Ectodermal cell (in vitro differentiated cells): Measurements from ENCODE around the gene MYO1D.
"Not testable (repeated sequence)": the region's sequence is repeated elsewhere in the genome, so short reads cannot be mapped to it uniquely, and the experiment has no call there.

Experiments
- H3K27ac ChIP-seq: 2 replicates; pipeline ENCODE4 v1.7.0; 2013; ENCODE audit warnings: mild to moderate bottlenecking, low read depth, low read length; ENCODE audit not compliant: insufficient read depth, poor library complexity, severe bottlenecking
- H3K27me3 ChIP-seq: 2 replicates; pipeline ENCODE4 v1.7.0; 2013; ENCODE audit warnings: mild to moderate bottlenecking, low read length; ENCODE audit not compliant: insufficient read depth, control insufficient read depth, poor library complexity, severe bottlenecking
- H3K36me3 ChIP-seq: one replicate; pipeline ENCODE4 v1.7.0; 2013; ENCODE audit warnings: low read length; ENCODE audit not compliant: control insufficient read depth, insufficient read depth
- H3K4me1 ChIP-seq: one replicate; pipeline ENCODE4 v1.7.0; 2013; ENCODE audit warnings: low read length; ENCODE audit not compliant: control insufficient read depth, insufficient read depth
- H3K4me3 ChIP-seq: 2 replicates; pipeline ENCODE4 v1.7.0; 2013; ENCODE audit warnings: low read depth, low read length, control low read depth; ENCODE audit not compliant: insufficient read depth
- H3K9me3 ChIP-seq: 2 replicates; pipeline ENCODE4 v1.7.0; 2013; ENCODE audit warnings: mild to moderate bottlenecking, low read length, moderate library complexity; ENCODE audit not compliant: control insufficient read depth
- WGBS, 2 experiments: methylation state at CpG; one replicate each; pipeline ENCODE4 v1.1.7; 2013; ENCODE audit warnings: missing lambda C conversion rate in 2 of 2; 5-methylcytosine and 5-hydroxymethylcytosine counted together

Gene MYO1D

DNA sequence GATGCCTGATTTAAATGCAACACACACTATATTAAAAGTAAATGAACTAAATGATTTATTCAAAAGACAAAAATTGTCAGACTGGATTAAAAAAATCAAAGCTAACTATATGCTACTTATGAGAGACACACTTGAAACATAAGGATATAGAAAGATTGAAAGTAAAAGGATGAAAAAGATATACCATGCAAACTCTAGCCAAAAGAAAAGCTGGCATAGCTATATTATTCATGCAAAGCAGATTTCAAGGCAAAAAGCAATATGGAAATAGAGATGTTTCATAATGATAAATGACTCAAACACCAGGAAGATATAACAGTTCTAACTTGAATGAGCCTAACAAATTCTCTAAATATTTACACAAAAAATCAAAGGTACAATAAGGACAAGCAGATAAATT lies 149.2 kb downstream of the MYO1D start:
- Histone ChIP-seq H3K27ac (no peak overlapping the region), H3K4me1 (no peaks in the 10 kb centered on the region), H3K9me3 (no peaks in the 10 kb centered on the region), H3K4me3 (no peak overlapping the region), H3K27me3 (no peaks in the 10 kb centered on the region), H3K36me3 (no peaks in the 10 kb centered on the region)

DNA sequence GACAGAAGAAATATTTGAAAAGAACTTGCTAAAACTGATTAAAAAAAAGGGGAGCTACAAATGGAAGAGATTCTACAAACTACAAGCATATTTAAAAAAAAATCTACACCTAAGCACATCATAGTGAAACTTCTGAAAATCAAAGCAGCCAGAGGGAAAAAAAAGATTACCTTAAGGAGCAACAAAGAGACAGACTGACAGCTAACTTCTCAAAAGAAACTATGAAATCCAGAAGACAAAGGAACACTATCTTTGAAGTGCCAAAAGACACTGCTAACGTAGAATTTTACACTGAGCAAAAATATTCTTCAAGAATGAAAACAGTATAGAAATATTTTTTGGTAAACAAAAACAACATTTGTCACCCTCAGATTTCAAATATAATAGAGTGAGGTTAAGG lies 151.2 kb downstream of the MYO1D start:
- Histone ChIP-seq H3K9me3 (no peaks in the 10 kb centered on the region), H3K4me3 (no peak overlapping the region), H3K27ac (no peak overlapping the region), H3K4me1 (no peaks in the 10 kb centered on the region), H3K27me3 (no peaks in the 10 kb centered on the region), H3K36me3 (no peaks in the 10 kb centered on the region)
- 100% methylated on average over 1 of the region's 1 CpG; no CpG with 5 or more reads in 1 of the 2 experiments for WGBS, 2 experiments

DNA sequence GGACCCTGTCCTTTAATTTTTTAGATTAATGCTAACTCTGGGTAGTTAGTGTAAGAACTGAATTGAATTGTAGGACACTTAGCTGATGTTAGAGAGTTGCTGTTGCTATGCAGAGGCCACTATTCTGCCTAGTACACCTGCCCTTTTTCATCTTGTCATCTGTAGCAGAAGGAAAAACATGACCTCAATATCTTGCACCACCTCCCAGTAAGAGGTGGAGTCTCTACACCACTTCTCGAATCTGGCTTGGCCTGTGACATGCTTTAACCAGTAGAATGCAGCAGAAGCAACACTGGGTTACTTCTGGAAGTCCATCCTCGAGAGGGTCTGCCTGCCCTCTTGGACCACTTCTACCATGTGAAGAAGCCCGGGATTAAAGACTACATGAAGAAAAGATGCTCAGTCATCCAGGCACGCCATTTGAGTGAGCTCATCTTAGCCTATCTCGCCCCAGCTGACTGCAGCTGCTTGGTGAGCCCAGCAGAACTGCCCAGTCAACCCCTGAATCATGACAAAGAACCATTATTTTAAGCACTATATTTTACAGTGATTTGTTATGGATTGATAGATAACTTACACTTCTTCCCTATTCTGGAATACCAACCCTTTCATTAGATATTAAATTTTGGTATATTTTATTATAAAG lies 153.5 kb downstream of the MYO1D start:
- H3K27ac ChIP-seq = no peak overlapping the region
- no peak overlapping the region for H3K4me3 ChIP-seq
- no peaks in the 10 kb centered on the region for H3K4me1 ChIP-seq
- no peaks in the 10 kb centered on the region for H3K36me3 ChIP-seq
- 92 to 94% methylated on average over 5 of the region's 5 CpGs for WGBS, 2 experiments
- no peaks in the 10 kb centered on the region for H3K9me3 ChIP-seq
- no peaks in the 10 kb centered on the region for H3K27me3 ChIP-seq

DNA sequence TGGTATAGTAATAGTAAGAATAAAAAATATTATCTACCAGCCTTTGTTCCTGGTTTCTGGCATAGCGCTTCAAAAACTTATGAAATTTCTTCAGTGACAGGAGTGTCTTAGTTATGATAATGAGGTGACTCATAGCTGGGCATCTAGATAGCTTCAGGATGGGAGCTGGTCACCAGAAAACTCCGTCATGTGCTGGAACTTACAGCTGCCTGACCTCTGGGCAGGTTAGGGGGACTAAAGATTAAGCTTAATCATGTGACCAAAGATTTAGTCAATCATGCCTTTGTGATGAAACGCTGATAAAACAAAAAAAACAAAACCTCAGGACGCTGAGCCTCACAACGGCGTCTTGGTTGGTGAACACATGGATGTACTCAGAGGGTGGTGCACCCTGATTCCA lies 154.2 kb downstream of the MYO1D start:
- Histone ChIP-seq H3K4me3 (no peak overlapping the region), H3K9me3 (no peaks in the 10 kb centered on the region), H3K4me1 (no peaks in the 10 kb centered on the region), H3K27ac (no peak overlapping the region), H3K27me3 (no peaks in the 10 kb centered on the region), H3K36me3 (no peaks in the 10 kb centered on the region)
- 94 to 96% methylated on average over 6 of the region's 6 CpGs for WGBS, 2 experiments

DNA sequence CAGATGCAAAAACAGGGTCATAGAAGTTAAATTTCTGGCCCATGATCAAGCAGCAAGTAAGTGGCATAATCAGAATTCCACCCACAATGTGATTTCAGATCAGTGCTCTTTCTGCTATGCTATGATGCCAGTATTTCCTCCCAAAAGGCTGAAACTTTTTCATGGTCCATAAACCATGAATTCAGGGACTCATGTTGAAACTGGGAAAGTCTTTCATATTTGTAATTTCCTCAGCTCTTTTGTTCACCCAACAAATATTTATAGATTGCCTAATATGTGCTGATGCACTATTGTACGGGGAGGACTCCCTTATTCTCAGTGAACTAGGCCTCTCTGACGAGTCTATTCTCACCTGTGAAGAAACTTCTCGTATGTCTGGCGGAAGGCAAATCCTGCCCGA lies 156.3 kb downstream of the MYO1D start:
- 93 to 96% methylated on average over 5 of the region's 5 CpGs for WGBS, 2 experiments
- H3K27ac ChIP-seq = no peak overlapping the region
- H3K4me3 ChIP-seq = no peak overlapping the region
- H3K27me3 ChIP-seq = no peaks in the 10 kb centered on the region
- H3K36me3 ChIP-seq = no peaks in the 10 kb centered on the region
- H3K9me3 ChIP-seq = no peaks in the 10 kb centered on the region
- H3K4me1 ChIP-seq = no peaks in the 10 kb centered on the region

DNA sequence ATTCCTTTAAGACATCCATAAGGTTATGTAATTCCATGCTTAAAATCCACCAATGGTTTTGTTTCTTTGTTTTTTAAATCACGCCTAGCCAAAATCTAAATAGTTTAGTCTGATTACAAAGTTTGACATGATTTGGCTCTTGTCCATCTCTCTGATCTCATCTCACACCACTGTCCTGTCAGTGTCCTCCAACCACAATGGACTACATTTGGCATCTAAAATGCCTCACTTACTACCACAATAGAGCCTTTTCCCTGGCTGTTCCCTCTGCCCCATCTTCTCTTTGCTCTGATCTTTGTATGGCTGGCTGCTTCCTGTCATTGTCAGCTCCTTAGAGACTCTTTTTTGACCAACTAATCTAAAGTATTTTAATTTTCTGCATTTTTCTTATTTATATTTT lies 157.2 kb downstream of the MYO1D start:
- no peaks in the 10 kb centered on the region for H3K9me3 ChIP-seq
- no peaks in the 10 kb centered on the region for H3K27me3 ChIP-seq
- H3K36me3 ChIP-seq = no peaks in the 10 kb centered on the region
- H3K4me3 ChIP-seq = no peak overlapping the region
- H3K4me1 ChIP-seq = no peaks in the 10 kb centered on the region
- WGBS, 2 experiments = 88 to 97% methylated on average over 1 of the region's 1 CpG
- no peak overlapping the region for H3K27ac ChIP-seq

DNA sequence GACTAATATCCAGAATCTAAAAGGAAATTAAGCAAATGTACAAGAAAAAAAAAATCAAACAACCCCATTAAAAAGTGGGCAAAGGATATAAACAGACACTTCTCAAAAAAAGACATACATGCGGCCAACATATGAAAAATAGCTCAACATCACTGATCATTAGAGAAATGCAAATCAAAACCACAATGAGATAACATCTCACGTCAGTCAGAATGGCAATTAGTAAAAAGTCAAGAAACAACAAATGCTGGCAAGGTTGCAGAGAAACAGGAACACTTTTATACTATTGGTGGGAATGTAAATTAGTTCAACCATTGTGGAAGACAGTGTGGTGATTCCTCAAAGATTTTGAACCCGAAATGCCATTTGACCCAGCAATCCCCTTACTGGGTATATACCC lies 162.0 kb downstream of the MYO1D start:
- H3K27me3 ChIP-seq, H3K4me1 ChIP-seq, H3K36me3 ChIP-seq, H3K27ac ChIP-seq, H3K4me3 ChIP-seq, H3K9me3 ChIP-seq: not testable (repeated sequence)
- 92 to 96% methylated on average over 2 to 3 of the region's 3 CpGs for WGBS, 2 experiments

DNA sequence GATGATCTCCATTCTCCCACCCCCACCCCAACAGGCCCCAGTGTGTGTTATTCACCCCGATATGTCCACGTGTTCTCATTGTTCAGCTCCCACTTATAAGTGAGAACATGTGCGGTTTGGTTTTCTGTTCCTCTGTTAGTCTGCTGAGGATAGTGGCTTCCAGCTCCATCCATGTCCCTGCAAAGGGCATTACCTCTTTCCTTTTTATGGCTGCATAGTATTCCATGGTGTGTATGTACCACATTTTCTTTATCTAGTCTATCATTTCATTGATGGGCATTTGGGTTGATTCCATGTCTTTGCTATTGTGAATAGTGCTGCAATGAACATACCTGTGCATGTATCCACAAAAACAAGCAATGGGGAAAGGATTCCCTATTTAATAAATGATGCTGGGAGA lies 162.7 kb downstream of the MYO1D start:
- H3K36me3 ChIP-seq, H3K9me3 ChIP-seq, H3K27ac ChIP-seq, H3K4me1 ChIP-seq, H3K4me3 ChIP-seq, H3K27me3 ChIP-seq: not testable (repeated sequence)
- 89 to 92% methylated on average over 3 of the region's 3 CpGs for WGBS, 2 experiments

DNA sequence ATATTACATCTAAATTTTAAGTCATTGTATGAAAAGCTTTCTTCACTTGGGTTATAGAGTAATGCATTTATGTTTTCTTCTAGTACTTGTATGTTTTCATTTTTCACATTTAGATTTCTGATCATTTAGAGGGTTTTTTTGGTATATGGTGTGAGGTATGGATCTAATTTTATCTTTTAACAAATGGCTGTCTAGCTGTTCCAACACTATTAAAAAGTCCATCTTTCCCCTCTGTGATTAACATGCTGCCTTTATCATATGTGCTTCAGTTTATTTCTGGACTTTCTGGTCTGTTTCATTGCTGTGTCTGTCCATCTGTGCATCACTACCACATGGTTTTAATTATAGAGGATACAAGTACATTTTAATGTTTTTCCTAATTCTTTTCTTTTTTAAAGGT lies 163.8 kb downstream of the MYO1D start:
- no peaks in the 10 kb centered on the region for H3K27me3 ChIP-seq
- H3K27ac ChIP-seq = no peak overlapping the region
- H3K36me3 ChIP-seq = no peaks in the 10 kb centered on the region
- H3K4me1 ChIP-seq = no peaks in the 10 kb centered on the region
- H3K9me3 ChIP-seq = no peaks in the 10 kb centered on the region
- no peak overlapping the region for H3K4me3 ChIP-seq

DNA sequence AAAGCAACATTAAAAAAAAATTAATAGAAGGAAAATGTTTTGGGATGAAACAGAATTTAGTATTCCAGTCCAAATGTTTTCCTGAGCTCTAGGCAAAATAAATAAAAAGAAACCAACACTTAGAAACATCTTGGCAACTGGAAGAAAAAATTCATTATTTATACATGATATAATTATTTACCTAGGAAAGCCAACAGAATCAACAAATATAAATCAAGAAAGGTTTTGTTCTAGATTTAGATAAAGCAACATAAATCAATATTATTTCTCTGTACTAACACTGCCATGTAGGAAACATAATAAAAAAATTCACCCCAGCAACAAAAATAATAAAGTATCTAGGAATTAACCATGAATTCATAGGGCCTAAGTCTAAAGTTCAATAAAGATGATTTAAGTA lies 167.4 kb downstream of the MYO1D start:
- no peak overlapping the region for H3K27ac ChIP-seq
- no peaks in the 10 kb centered on the region for H3K36me3 ChIP-seq
- H3K4me1 ChIP-seq = no peaks in the 10 kb centered on the region
- H3K4me3 ChIP-seq = no peak overlapping the region
- no peaks in the 10 kb centered on the region for H3K27me3 ChIP-seq
- H3K9me3 ChIP-seq = no peaks in the 10 kb centered on the region

DNA sequence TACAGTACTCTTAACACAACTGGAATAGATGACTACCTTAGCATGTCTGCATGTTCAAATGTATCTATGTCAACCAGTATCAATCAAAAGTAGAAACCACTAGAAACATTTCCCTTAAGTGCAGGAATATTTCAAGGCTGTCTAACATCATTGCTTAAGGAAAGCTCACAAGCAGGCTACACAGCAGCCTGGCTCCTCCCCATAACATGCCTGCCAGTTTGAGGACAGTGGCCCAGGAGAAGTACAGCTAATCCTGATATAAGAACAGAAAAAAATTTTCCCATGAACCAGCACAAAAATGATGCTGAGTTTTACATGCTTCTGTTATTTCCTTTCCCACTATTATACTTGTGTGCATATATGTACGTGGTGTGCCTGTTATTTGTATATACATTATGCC lies 175.1 kb downstream of the MYO1D start:
- Histone ChIP-seq H3K9me3 (no peaks in the 10 kb centered on the region), H3K4me3 (no peak overlapping the region), H3K36me3 (no peaks in the 10 kb centered on the region), H3K27ac (no peak overlapping the region), H3K27me3 (no peaks in the 10 kb centered on the region), H3K4me1 (no peaks in the 10 kb centered on the region)
- no CpG with 5 or more reads among the region's 1 CpG for WGBS, 2 experiments
